ENCODE data around the gene RPS27A. TPM values are rescaled to one million over a fixed set of nuclear protein-coding genes. Genes with fewer than 3 reads are reported as not detected.

The RPS27A gene
- 745 and 984 TPM in 2 replicates for total RNA-seq

DNA sequence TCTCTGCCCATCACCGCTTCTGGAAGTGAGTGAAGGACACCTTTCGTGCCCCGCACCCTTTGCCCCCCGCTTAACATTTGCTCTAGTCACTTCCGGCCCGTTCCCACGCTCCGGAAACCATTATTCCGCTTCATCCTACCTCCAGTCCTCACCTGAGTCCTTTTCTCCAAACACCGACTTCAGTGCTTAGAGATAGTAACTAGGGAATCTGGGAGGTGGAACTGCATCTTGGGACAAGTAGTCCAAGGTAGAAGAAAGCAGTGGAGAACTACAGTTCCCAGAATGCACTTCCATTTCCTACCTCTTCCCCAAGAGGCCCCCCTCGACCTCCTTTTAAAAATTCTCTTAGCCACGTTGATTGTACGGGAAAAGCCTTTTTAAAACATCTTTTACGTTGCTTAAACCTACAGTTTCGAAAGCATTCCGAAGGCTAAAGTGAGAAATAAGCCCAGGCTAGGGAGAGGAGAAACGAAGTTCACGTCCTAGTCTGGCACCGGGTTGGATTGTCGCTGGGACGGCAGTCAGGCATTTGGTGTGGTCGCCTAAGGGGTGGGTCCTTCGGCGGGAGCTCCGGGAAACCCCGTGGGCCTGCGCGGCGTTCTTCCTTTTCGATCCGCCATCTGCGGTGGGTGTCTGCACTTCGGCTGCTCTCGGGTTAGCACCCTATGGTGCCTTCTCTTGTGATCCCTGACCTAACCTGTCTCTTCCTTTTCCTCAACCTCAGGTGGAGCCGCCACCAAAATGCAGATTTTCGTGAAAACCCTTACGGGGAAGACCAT, at the start of gene RPS27A, which contains the start of gene CLHC1:
Gene RPS27A (plus strand): TSS at position 605 of the 779 bp plus-strand sequence. CDS start 137 bp downstream, at position 742.
Gene CLHC1 (minus strand): TSS at position 210 of the 779 bp plus-strand sequence. CDS start 9,882 bp downstream, outside the sequence.

DNA sequence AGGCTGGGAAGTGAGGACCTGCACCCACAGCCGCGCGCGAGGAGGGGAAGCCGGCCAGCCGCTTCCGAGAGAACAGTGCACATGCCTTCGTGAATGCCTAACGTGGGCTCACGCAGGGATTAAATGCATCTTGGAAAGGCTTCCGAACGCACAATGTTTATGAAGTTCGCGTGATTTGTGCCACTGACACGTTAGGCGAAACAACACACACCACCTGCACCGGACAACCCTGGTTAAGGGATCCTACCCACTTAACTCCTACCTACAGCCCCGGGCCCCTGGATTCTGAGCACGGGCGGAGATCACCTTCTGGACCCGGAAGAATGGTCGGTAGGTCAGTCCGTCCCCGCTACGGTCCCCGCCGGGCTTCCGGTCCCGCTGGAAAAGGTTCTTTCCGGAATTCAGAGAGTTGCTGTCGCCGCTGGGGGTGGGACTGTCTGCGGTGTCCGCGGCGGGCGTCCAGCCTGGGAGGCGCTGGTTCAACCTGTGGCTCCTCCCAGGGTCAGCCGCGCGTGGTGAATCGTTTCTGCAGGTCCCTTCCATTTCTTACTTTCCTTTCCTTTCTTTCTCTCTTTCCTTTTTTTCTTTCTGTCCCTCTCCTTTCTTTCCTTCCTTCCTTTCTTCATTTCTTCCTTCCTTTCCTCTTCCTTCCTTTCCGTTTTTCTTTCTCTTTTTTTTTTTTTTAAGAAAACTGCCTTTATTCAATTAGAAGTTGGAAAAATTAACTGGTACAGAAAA, 36.6 kb downstream of the RPS27A start, which contains the start of gene MTIF2:
Gene MTIF2 (minus strand): TSS at position 325 of the 738 bp plus-strand sequence. CDS start 5,373 bp downstream, outside the sequence.

Other genes starting within 250 kb of the RPS27A start
- 176 and 177 TPM in 2 replicates for gene RTN4, start 182.2 kb upstream of the RPS27A start, total RNA-seq
- gene CLHC1, start 395 bp upstream of the RPS27A start, total RNA-seq, result 6.4 and 8.0 TPM in 2 replicates
- gene MTIF2, start 36.5 kb downstream of the RPS27A start, total RNA-seq, result 45.9 and 54.8 TPM in 2 replicates
- gene CCDC88A, start 187.2 kb downstream of the RPS27A start, total RNA-seq, result 23.6 and 27.5 TPM in 2 replicates

All from smooth muscle cell of bladder (primary cell).